Thyroid gland (tissue), 4 donors: Measurements from ENCODE around the gene FGF7. TPM values are rescaled to one million over a fixed set of nuclear protein-coding genes. Genes with fewer than 3 reads are reported as not detected.
A peak's percentile ranks its signal among the peaks of the same experiment; 100 is the strongest.

Source experiments
- DNase-seq, 2 donors: peaks; one replicate each; pipeline ENCODE4 v3.0.0-alpha.2; 2019
- H3K27ac ChIP-seq, 3 donors: fragments of 200-600 bp; sonication (generic); 1 replicate in 2 of 3; 2 replicates in 1 of 3; pipeline ENCODE4 v1.5.1; 2016 to 2019; ENCODE audit warnings: mild to moderate bottlenecking in 1 of 3, moderate library complexity in 1 of 3
- H3K27me3 ChIP-seq: fragments of 200-600 bp; sonication (generic); one replicate; pipeline ENCODE4 v1.5.1; 2019
- H3K36me3 ChIP-seq, 2 donors: fragments of 200-600 bp; sonication (generic); one replicate each; pipeline ENCODE4 v1.5.1; 2016 to 2019
- H3K4me1 ChIP-seq, 2 donors: fragments of 200-600 bp; sonication (generic); one replicate each; pipeline ENCODE4 v1.5.1; 2017 to 2019
- H3K4me3 ChIP-seq, 3 donors: fragments of 200-600 bp; sonication (generic); replicated peaks in 1 of 3; 1 replicate in 2 of 3; 2 replicates in 1 of 3; pipeline ENCODE4 v1.5.1; 2016; ENCODE audit warnings: mild to moderate bottlenecking in 1 of 3
- H3K9me3 ChIP-seq: fragments of 200-600 bp; sonication (generic); one replicate; pipeline ENCODE4 v1.5.1; 2017
- CTCF ChIP-seq, 6 experiments: fragments of 200-600 bp in 3 of 6; fragments of 450-650 bp in 3 of 6; sonication (generic) in 3 of 6; IDR thresholded peaks; one replicate each; pipeline ENCODE4 v1.5.1; 2016 to 2019; ENCODE audit warnings: antibody characterized with exemption in 6 of 6, mild to moderate bottlenecking in 2 of 6, inconsistent platforms in 1 of 6, moderate library complexity in 1 of 6
- POLR2A ChIP-seq, 2 donors: fragments of 450-650 bp; IDR thresholded peaks; one replicate each; pipeline ENCODE4 v1.6.1; 2017; ENCODE audit warnings: antibody characterized with exemption in 2 of 2, mild to moderate bottlenecking in 2 of 2, moderate library complexity in 1 of 2
- WGBS, 2 donors: methylation state at CpG; one replicate each; pipeline ENCODE4 v1.1.5; 2017; 5-methylcytosine and 5-hydroxymethylcytosine counted together
- intact Hi-C: fragments of 100-400 bp; cut with DNase I; formaldehyde crosslinking; loops from one replicate; pipeline ENCODE4 v1.15.1; 2023
- total RNA-seq, 4 donors: library from RNA; depleted of rRNA; stranded (reverse); fragments of >200 nt; gene quantifications; one replicate each; pipeline ENCODE4 v1.2.3, GENCODE V29; 2016

The FGF7 gene
- total RNA-seq, 4 donors from 2014 or later = 31.3 to 111 (median 52.4) TPM

GRCh38 chr15:49415149-49415548 is 7.9 kb upstream of the FGF7 start:
- TF ChIP-seq POLR2A (IDR thresholded peaks at IDR 0.05) (no peak), CTCF (IDR thresholded peaks at IDR 0.05) (no peak)
- Histone ChIP-seq H3K27ac (no peak overlapping the region), H3K9me3 (no peaks in the 10 kb centered on the region), H3K4me3 (no peak overlapping the region), H3K4me1 (no peaks in the 10 kb centered on the region), H3K27me3 (no peaks in the 10 kb centered on the region), H3K36me3 (no peaks in the 10 kb centered on the region)
- intact Hi-C loops = no loop called here
- DNase-seq = no peak

DNA sequence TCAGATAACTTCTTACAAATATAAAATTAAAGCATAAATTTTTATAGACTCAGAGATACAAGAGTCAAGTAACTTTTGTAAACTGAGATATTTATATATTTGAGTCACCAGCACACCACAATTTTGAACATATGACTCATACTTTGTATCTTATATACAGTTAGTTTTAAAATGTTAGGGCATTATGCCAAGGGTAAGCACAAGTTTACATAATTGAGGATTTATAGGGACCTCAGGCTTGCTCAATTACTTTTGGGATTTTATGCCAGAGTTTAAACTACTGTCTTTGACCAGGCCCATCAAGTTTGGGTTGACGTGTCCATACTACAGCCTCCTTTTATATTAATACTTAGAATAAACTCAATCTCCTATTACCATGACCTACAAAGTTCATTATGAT is 7.4 kb upstream of the FGF7 start:
- TF ChIP-seq CTCF (IDR thresholded peaks at IDR 0.05) (no peak), POLR2A (IDR thresholded peaks at IDR 0.05) (no peak)
- intact Hi-C loops = no loop called here
- WGBS, 2 donors = 92 to 96% methylated on average over 1 of the region's 1 CpG
- DNase-seq = no peak
- Histone ChIP-seq H3K36me3 (no peaks in the 10 kb centered on the region), H3K4me1 (no peaks in the 10 kb centered on the region), H3K4me3 (no peak overlapping the region), H3K9me3 (no peaks in the 10 kb centered on the region), H3K27me3 (no peaks in the 10 kb centered on the region), H3K27ac (no peak overlapping the region)

- H3K27me3 ChIP-seq = no peaks in the 10 kb centered on the region
- H3K9me3 ChIP-seq = no peaks in the 10 kb centered on the region
- WGBS, 2 donors = 63 to 92% methylated on average over 1 of the region's 1 CpG
- H3K4me3 ChIP-seq = no peak overlapping the region
- H3K36me3 ChIP-seq = no peaks in the 10 kb centered on the region
- peak overlapping the region in 1 of 3 donors; percentile 51 for H3K27ac ChIP-seq
- DNase-seq = no peak
- peaks cover 0 to 6% of the 10 kb centered on the region in 2 donors for H3K4me1 ChIP-seq
- intact Hi-C loops = no loop called here
- TF ChIP-seq CTCF (IDR thresholded peaks at IDR 0.05) = no peak
Measured at GRCh38 chr15:49418811-49419210, 4.2 kb upstream of the FGF7 start.

DNA sequence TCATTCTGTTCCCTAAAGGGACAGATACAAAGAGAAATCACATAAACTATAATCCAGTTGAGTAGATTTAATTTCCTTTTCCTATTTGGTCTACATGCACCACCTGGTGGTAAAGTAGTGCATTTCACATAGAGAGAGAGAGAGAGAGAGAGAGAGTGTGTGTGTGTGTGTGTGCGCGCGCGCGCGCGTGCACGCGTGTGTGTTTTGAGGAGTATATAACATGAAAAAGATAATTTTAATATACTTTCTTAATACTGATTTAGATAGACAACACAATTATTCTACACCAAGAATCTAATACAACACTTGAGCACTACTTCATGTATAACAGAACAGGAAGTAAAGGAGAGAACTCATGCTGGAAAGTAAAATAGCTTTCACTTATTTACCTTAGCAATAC is 1.1 kb upstream of the FGF7 start:
- peak; percentile 32 to 40 for DNase-seq
- H3K27ac ChIP-seq = peak overlapping the region; percentile 52 to 61 (median 59)
- H3K36me3 ChIP-seq = no peaks in the 10 kb centered on the region
- H3K4me1 ChIP-seq = peaks cover 0 to 6% of the 10 kb centered on the region in 2 donors
- no peaks in the 10 kb centered on the region for H3K9me3 ChIP-seq
- no peaks in the 10 kb centered on the region for H3K27me3 ChIP-seq
- intact Hi-C loops = loop anchor here (10.0 kb wide), 2 partner anchors 187 to 557 kb away; no protein-coding TSS in a partner anchor
- WGBS, 2 donors = 10 to 18% methylated on average over 9 of the region's 9 CpGs
- peak overlapping the region in 1 of 3 donors; percentile 14 for H3K4me3 ChIP-seq
- peak; percentile 61 to 100 (median 82) for TF ChIP-seq CTCF (IDR thresholded peaks at IDR 0.05)
- TF ChIP-seq POLR2A (IDR thresholded peaks at IDR 0.05) = no peak

DNA sequence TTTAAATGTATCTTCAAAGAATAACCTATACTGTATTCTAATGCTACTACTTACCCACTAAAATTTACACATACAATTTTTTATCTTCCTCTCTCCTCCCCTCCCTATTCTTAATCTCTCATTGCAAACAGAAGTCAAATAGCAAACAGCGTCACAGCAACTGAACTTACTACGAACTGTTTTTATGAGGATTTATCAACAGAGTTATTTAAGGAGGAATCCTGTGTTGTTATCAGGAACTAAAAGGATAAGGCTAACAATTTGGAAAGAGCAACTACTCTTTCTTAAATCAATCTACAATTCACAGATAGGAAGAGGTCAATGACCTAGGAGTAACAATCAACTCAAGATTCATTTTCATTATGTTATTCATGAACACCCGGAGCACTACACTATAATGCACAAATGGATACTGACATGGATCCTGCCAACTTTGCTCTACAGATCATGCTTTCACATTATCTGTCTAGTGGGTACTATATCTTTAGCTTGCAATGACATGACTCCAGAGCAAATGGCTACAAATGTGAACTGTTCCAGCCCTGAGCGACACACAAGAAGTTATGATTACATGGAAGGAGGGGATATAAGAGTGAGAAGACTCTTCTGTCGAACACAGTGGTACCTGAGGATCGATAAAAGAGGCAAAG is 984 bp downstream of the FGF7 start:
- TF ChIP-seq CTCF (IDR thresholded peaks at IDR 0.05) = no peak
- TF ChIP-seq POLR2A (IDR thresholded peaks at IDR 0.05) = no peak
- no peaks in the 10 kb centered on the region for H3K36me3 ChIP-seq
- H3K9me3 ChIP-seq = no peaks in the 10 kb centered on the region
- intact Hi-C loops = loop anchor here (10.0 kb wide), 2 partner anchors 189 to 559 kb away; no protein-coding TSS in a partner anchor
- peak overlapping the region in 1 of 3 donors; percentile 8 for H3K4me3 ChIP-seq
- H3K27me3 ChIP-seq = no peaks in the 10 kb centered on the region
- H3K4me1 ChIP-seq = peaks cover 0 to 12% of the 10 kb centered on the region in 2 donors
- 75 to 81% methylated on average over 6 of the region's 6 CpGs for WGBS, 2 donors
- DNase-seq = no peak
- peak overlapping the region in 2 of 3 donors; percentile 59 to 61 for H3K27ac ChIP-seq
